HCT116 (cell line): ENCODE results near the gene GPR39. TPM values are rescaled to one million over a fixed set of nuclear protein-coding genes. Genes with fewer than 3 reads are reported as not detected.

ENCODE experiments used
- ATAC-seq: fragments of 200-7000 bp; cut with Tn5 transposase; 2 replicates; pipeline ENCODE4 v1.9.1; 2020; ENCODE audit warnings: mild to moderate bottlenecking, moderate library complexity
- BruUV-seq: library from RNA; stranded (reverse); fragments of 400-500 nt; replicated peaks from 2 replicates; lab custom pipeline; 2021; lab: Mats Ljungman, UMichigan
- CTCF ChIA-PET: fragments of 300-600 bp; sonication (Branson Sonifier 250); formaldehyde crosslinking; loops from one replicate; lab custom pipeline; 2021; ENCODE audit warnings: antibody characterized with exemption; lab: Charles Lee
- POLR2A ChIA-PET: fragments of 300-600, 350-600 bp; sonication (Branson Sonifier 250); formaldehyde crosslinking; loops from one replicate; lab custom pipeline; 2021; ENCODE audit warnings: antibody characterized with exemption; lab: Charles Lee
- RAD21 ChIA-PET, 2 experiments: fragments of 300-600 bp; sonication (Branson Sonifier 250); formaldehyde crosslinking; loops; one replicate each; lab custom pipeline; 2023; ENCODE audit warnings: low total read pairs in 2 of 2; ENCODE audit not compliant: uncharacterized antibody in 2 of 2, unreplicated experiment in 2 of 2, low non-redundant PET in 1 of 2; lab: Charles Lee
- DNase-seq: peaks from one replicate; pipeline ENCODE4 v3.0.0-alpha.2; 2010; ENCODE audit warnings: low read depth, low spot score
- H2AFZ ChIP-seq: fragments of 200-600 bp; shearing (Covaris generic), sonication (generic); 2 replicates; pipeline ENCODE4 v1.6.1; 2017; ENCODE audit warnings: low read depth, mixed run types, mixed read lengths, antibody characterized with exemption, low read length; ENCODE audit not compliant: poor library complexity, severe bottlenecking
- H3K27ac ChIP-seq: 2 replicates; pipeline ENCODE4 v1.5.1; 2012; ENCODE audit warnings: low read depth, low read length
- H3K27me3 ChIP-seq: fragments of 200-600 bp; sonication (generic); 2 replicates; pipeline ENCODE4 v1.6.1; 2016; ENCODE audit warnings: mixed run types, low read length, mixed read lengths; ENCODE audit not compliant: insufficient read depth
- H3K36me3 ChIP-seq, 2 experiments: fragments of 200-500 bp in 1 of 2; fragments of 200-600 bp in 1 of 2; sonication (Bioruptor generic) in 1 of 2; sonication (generic) in 1 of 2; 2 replicates each; pipeline versions ENCODE4 v1.5.1 to v1.6.1; 2014 to 2016; ENCODE audit warnings: low read length in 2 of 2, inconsistent platforms in 1 of 2, mixed read lengths in 1 of 2, mixed run types in 1 of 2; ENCODE audit not compliant: insufficient read depth in 2 of 2, control insufficient read depth in 1 of 2
- H3K4me1 ChIP-seq, 2 experiments: fragments of 200-600 bp in 1 of 2; sonication (generic) in 1 of 2; 2 replicates each; pipeline versions ENCODE4 v1.5.1 to v1.6.1; 2012 to 2017; ENCODE audit warnings: low read length in 2 of 2, inconsistent platforms in 1 of 2, mild to moderate bottlenecking in 1 of 2, mixed read lengths in 1 of 2, mixed run types in 1 of 2, moderate library complexity in 1 of 2; ENCODE audit not compliant: insufficient read depth in 2 of 2, control insufficient read depth in 1 of 2
- H3K4me2 ChIP-seq: fragments of 200-600 bp; sonication (generic); 2 replicates; pipeline ENCODE4 v1.6.1; 2017; ENCODE audit warnings: mixed run types, low read length, mixed read lengths
- H3K4me3 ChIP-seq, 2 experiments: fragments of 200-600 bp in 1 of 2; sonication (generic) in 1 of 2; replicated peaks in 1 of 2; 2 replicates each; pipeline ENCODE4 v1.5.1; 2011 to 2016; ENCODE audit warnings: low read length in 2 of 2, control low read depth in 1 of 2, low read depth in 1 of 2, mild to moderate bottlenecking in 1 of 2, mixed read lengths in 1 of 2, mixed run types in 1 of 2
- H3K79me2 ChIP-seq: fragments of 200-600 bp; sonication (generic); 2 replicates; pipeline ENCODE4 v1.6.1; 2017; ENCODE audit warnings: mild to moderate bottlenecking, mixed run types, low read length, moderate library complexity, mixed read lengths; ENCODE audit not compliant: insufficient read depth
- H3K9ac ChIP-seq: fragments of 200-600 bp; sonication (generic); 2 replicates; pipeline ENCODE4 v1.6.1; 2016; ENCODE audit warnings: low read length, mixed read lengths
- H3K9me2 ChIP-seq: fragments of 200-600 bp; sonication (generic), shearing (Covaris generic); 2 replicates; pipeline ENCODE4 v1.6.1; 2017; ENCODE audit warnings: mixed run types, mild to moderate bottlenecking, moderate library complexity; ENCODE audit not compliant: insufficient read depth
- H3K9me3 ChIP-seq, 2 experiments: fragments of 200-500 bp in 1 of 2; fragments of 200-600 bp in 1 of 2; sonication (Bioruptor generic) in 1 of 2; sonication (generic) in 1 of 2; 2 replicates each; pipeline ENCODE4 v1.6.1; 2014 to 2017; ENCODE audit warnings: low read length in 2 of 2, mixed read lengths in 2 of 2, inconsistent platforms in 1 of 2, low read depth in 1 of 2, mild to moderate bottlenecking in 1 of 2, mixed run types in 1 of 2, moderate library complexity in 1 of 2; ENCODE audit not compliant: control insufficient read depth in 1 of 2, insufficient read depth in 1 of 2
- H4K20me1 ChIP-seq: fragments of 200-600 bp; sonication (generic), shearing (Covaris generic); 2 replicates; pipeline ENCODE4 v1.6.1; 2017; ENCODE audit warnings: mixed run types, mild to moderate bottlenecking, moderate library complexity; ENCODE audit not compliant: insufficient read depth
- CBX3 ChIP-seq: IDR thresholded peaks from 2 replicates; pipeline ENCODE4 v1.6.1; 2012; ENCODE audit warnings: low read depth
- CTCF ChIP-seq, 3 experiments: fragments of 200-600 bp in 1 of 3; sonication (generic) in 1 of 3; IDR thresholded peaks in 2 of 3; conservative IDR thresholded peaks in 1 of 3; 2 replicates each; pipeline ENCODE4 v1.5.1; 2012 to 2017; ENCODE audit warnings: low read depth in 2 of 3, low read length in 2 of 3, antibody characterized with exemption in 1 of 3, borderline replicate concordance in 1 of 3, control low read depth in 1 of 3, mild to moderate bottlenecking in 1 of 3, mixed read lengths in 1 of 3, mixed run types in 1 of 3, moderate library complexity in 1 of 3; ENCODE audit not compliant: insufficient read depth in 1 of 3
- ELF1 ChIP-seq: IDR thresholded peaks from 2 replicates; pipeline ENCODE4 v1.6.1; 2012; ENCODE audit warnings: low read depth, borderline replicate concordance
- JUND ChIP-seq: IDR thresholded peaks from 2 replicates; pipeline ENCODE4 v1.6.1; 2012
- POLR2AphosphoS5 ChIP-seq: IDR thresholded peaks from 2 replicates; pipeline ENCODE4 v1.6.1; 2011; ENCODE audit warnings: mild to moderate bottlenecking, low read depth, low read length, moderate library complexity
- SIN3A ChIP-seq: IDR thresholded peaks from 2 replicates; pipeline ENCODE4 v1.6.1; 2012; ENCODE audit warnings: low read depth
- SRF ChIP-seq: IDR thresholded peaks from 2 replicates; pipeline ENCODE4 v1.6.1; 2012; ENCODE audit warnings: low read depth
- intact Hi-C: fragments of 100-400 bp; cut with micrococcal nuclease; formaldehyde crosslinking; loops from 2 replicates; pipeline ENCODE4 v1.10.0; 2022
- total RNA-seq: library from RNA; stranded (reverse); gene quantifications from one replicate; pipeline ENCODE4 v1.2.1, GENCODE V29; 2021; ENCODE audit not compliant: unreplicated experiment
- TF ChIP-seq, protein P1 (sequence below): IDR thresholded peaks from 2 replicates; pipeline ENCODE4 v1.6.1; 2011; ENCODE audit warnings: mild to moderate bottlenecking, low read length, moderate library complexity; ENCODE audit not compliant: insufficient replicate concordance; ENCODE audit errors: extremely low read depth
- TF ChIP-seq, protein P2 (sequence below): IDR thresholded peaks from 2 replicates; pipeline ENCODE4 v1.6.1; 2012; ENCODE audit warnings: low read depth

Gene GPR39
- total RNA-seq, 1 experiment from 2014 or later: 5.1 TPM

- no peak for TF ChIP-seq CTCF (IDR thresholded peaks at IDR 0.05 in 2 of 3, conservative IDR thresholded peaks at IDR 0.05 in 1 of 3; ENCODE audit: borderline replicate concordance in 1 of 3, insufficient read depth in 1 of 3, low read depth in 2 of 3, low read length in 2 of 3)
Observed at GRCh38 chr2:132586101-132586511, 169.5 kb downstream of the GPR39 start (continued).

DNA sequence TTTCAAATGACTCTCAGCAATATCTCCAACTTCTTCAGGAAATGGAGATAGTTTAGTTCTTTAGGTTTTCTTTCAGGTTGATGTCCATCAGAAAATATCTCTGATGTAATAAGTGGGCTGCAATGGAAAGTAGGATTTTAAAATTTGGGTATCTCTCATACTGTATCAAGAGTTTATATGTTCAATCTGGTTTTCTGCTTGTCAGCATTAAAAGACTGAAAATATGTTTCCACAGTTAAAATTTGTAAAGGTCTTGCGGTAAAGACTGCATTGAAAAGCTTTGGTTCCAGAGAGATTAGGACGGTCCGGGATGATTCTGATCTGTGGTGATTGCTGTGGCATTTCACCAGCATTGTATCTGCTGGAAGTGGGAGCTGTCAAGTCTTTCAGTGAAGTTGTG lies 170.2 kb downstream of the GPR39 start:
- DNase-seq: no peak
- no peak for ATAC-seq
- TF ChIP-seq POLR2AphosphoS5 (no peak), SRF (no peak), ELF1 (no peak), JUND (no peak), CBX3 (no peak), SIN3A (no peak)
- TF ChIP-seq, protein P1, sequence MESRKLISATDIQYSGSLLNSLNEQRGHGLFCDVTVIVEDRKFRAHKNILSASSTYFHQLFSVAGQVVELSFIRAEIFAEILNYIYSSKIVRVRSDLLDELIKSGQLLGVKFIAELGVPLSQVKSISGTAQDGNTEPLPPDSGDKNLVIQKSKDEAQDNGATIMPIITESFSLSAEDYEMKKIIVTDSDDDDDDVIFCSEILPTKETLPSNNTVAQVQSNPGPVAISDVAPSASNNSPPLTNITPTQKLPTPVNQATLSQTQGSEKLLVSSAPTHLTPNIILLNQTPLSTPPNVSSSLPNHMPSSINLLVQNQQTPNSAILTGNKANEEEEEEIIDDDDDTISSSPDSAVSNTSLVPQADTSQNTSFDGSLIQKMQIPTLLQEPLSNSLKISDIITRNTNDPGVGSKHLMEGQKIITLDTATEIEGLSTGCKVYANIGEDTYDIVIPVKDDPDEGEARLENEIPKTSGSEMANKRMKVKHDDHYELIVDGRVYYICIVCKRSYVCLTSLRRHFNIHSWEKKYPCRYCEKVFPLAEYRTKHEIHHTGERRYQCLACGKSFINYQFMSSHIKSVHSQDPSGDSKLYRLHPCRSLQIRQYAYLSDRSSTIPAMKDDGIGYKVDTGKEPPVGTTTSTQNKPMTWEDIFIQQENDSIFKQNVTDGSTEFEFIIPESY: no peak
- TF ChIP-seq, protein P2, sequence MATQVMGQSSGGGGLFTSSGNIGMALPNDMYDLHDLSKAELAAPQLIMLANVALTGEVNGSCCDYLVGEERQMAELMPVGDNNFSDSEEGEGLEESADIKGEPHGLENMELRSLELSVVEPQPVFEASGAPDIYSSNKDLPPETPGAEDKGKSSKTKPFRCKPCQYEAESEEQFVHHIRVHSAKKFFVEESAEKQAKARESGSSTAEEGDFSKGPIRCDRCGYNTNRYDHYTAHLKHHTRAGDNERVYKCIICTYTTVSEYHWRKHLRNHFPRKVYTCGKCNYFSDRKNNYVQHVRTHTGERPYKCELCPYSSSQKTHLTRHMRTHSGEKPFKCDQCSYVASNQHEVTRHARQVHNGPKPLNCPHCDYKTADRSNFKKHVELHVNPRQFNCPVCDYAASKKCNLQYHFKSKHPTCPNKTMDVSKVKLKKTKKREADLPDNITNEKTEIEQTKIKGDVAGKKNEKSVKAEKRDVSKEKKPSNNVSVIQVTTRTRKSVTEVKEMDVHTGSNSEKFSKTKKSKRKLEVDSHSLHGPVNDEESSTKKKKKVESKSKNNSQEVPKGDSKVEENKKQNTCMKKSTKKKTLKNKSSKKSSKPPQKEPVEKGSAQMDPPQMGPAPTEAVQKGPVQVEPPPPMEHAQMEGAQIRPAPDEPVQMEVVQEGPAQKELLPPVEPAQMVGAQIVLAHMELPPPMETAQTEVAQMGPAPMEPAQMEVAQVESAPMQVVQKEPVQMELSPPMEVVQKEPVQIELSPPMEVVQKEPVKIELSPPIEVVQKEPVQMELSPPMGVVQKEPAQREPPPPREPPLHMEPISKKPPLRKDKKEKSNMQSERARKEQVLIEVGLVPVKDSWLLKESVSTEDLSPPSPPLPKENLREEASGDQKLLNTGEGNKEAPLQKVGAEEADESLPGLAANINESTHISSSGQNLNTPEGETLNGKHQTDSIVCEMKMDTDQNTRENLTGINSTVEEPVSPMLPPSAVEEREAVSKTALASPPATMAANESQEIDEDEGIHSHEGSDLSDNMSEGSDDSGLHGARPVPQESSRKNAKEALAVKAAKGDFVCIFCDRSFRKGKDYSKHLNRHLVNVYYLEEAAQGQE: no peak
- H3K27ac ChIP-seq: no peak overlapping the region
- no peak overlapping the region for H3K4me3 ChIP-seq
- H3K36me3 ChIP-seq: no peaks in the 10 kb centered on the region
- H3K4me2 ChIP-seq: no peak overlapping the region
- H3K9me2 ChIP-seq: no peaks in the 10 kb centered on the region
- CTCF ChIA-PET: no interaction called here
- POLR2A ChIA-PET: no interaction called here
- H3K79me2 ChIP-seq: no peaks in the 10 kb centered on the region
- no peak overlapping the region for H3K9ac ChIP-seq
- H4K20me1 ChIP-seq: no peaks in the 10 kb centered on the region
- BruUV-seq: no TSS peak
- intact Hi-C loops: no loop called here
- H3K9me3 ChIP-seq: no peaks in the 10 kb centered on the region
- no peak overlapping the region for H2AFZ ChIP-seq
- H3K4me1 ChIP-seq: no peaks in the 10 kb centered on the region
- H3K27me3 ChIP-seq: no peaks in the 10 kb centered on the region
- RAD21 ChIA-PET: no interaction called here
